IPS-15b (cell line): ENCODE results near the gene NRF1.

Experiments
- H3K27me3 ChIP-seq: one replicate; pipeline ENCODE4 v1.6.1; 2013; ENCODE audit warnings: low read length; ENCODE audit not compliant: control insufficient read depth, insufficient read depth
- H3K36me3 ChIP-seq: one replicate; pipeline ENCODE4 v1.6.1; 2013; ENCODE audit warnings: low read length; ENCODE audit not compliant: control insufficient read depth, insufficient read depth
- H3K4me1 ChIP-seq: one replicate; pipeline ENCODE4 v1.6.1; 2013; ENCODE audit warnings: mild to moderate bottlenecking, low read length; ENCODE audit not compliant: control insufficient read depth, insufficient read depth
- H3K4me3 ChIP-seq: one replicate; pipeline ENCODE4 v1.5.1; 2013; ENCODE audit warnings: low read depth, low read length
- H3K9ac ChIP-seq: one replicate; pipeline ENCODE4 v1.6.1; 2013; ENCODE audit warnings: low read depth, mild to moderate bottlenecking, low read length
- H3K9me3 ChIP-seq: one replicate; pipeline ENCODE4 v1.6.1; 2013; ENCODE audit warnings: mild to moderate bottlenecking, low read length; ENCODE audit not compliant: control insufficient read depth, insufficient read depth

The NRF1 gene

DNA sequence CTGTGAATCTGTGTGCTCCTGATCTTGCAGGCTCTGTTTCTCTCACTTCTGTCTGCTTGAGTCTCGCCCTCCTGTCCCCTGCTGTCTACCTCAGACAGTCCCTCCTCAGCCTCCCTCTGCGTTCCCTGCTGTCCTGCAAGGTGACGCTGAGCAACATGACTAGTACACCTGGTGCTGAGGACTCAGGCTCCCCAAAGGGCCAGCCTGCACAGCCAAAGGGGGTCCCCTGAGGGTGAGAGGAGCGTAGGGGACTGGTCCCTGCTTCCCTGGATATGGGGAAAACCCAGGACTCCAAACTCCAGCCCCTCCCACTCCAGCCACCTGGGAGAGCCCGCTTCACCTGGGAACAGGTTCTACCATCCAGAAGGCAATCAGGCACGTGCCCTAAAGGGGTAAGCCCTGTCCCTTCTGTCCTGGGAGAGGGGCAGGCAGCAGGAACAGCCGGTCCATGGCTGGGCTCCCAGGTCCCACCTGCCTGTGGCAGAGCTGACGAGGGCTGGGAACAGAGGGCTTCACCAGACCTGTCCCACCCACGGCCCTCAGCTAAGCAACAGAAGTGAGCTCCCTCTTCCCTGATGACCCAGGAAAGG, 184.8 kb downstream of the NRF1 start:
- H3K4me3 ChIP-seq: no peak overlapping the region
- no peaks in the 10 kb centered on the region for H3K36me3 ChIP-seq
- H3K4me1 ChIP-seq: peaks cover 11% of the 10 kb centered on the region
- H3K9ac ChIP-seq: no peak overlapping the region
- peaks cover 5% of the 10 kb centered on the region for H3K27me3 ChIP-seq
- H3K9me3 ChIP-seq: no peaks in the 10 kb centered on the region

DNA sequence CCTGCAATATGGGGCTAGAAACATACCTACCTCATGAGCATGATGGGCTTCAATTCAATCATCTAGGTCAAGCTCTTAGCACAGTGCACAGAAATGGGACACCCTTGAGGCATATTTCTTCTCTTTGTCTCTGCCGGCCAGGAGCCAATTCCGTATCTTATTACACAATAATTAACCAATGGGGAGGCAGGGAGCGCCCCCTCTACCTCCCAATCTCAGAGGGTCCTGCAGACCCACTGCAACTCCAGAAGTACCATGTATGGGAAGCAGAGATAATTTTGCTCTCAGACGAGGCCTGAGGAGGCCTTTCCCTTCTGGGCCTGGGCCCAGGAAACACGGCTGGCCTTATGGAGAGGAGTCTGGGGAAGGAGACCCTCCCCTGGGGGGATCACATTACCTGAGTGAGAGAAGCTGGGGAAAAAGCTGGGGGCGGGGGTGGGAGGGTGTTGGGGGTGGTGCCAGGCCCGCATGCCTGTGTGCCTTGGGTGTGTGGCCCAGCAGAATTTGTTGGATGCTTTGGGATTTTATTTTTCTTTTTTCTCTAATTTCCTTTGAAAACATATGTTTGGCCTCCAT, 185.8 kb downstream of the NRF1 start:
- Histone ChIP-seq H3K9ac (no peak overlapping the region), H3K27me3 (peaks cover 2% of the 10 kb centered on the region), H3K9me3 (no peaks in the 10 kb centered on the region), H3K4me1 (peaks cover 18% of the 10 kb centered on the region), H3K4me3 (no peak overlapping the region), H3K36me3 (no peaks in the 10 kb centered on the region)

DNA sequence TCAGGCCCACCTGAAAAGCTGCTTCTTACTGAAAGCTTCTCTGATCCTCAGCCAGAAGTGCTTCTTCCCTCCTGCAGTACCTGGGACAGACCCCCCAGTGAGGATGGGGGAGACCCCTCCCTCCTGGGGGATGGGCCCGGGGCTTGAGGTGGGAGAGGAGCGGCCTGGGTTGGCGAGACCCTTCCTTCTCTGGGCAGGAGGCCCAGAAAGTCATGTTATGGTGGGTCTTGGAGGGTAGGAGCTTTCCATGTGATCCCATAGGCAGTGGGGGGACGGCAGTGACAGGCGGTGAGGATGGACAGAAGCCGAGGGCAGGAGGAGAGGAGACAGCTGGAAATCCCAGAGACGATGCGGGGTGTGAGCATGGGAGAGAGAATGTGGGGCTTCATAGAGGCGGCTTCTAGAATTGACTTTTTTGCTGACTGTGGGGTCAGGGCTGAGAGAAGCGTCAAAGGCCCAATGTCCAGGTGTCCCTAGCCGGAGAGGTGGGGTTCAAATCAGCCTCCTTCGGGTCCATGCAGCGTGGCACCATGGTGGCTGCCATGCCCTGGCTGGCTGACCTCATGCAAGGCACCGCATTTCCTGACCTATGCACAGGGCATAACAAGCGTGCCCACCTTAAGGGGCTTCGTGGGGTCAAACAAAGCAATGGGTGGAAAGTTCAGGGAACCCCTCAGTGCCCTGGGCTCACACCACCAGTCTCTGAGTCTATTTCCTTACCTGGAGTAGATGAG, 187.3 kb downstream of the NRF1 start:
- Histone ChIP-seq H3K36me3 (no peaks in the 10 kb centered on the region), H3K4me3 (no peak overlapping the region), H3K9me3 (no peaks in the 10 kb centered on the region), H3K4me1 (peaks cover 17% of the 10 kb centered on the region), H3K9ac (no peak overlapping the region), H3K27me3 (peaks cover 2% of the 10 kb centered on the region)

GRCh38 chr7:129799350-129799955, 187.9 kb downstream of the NRF1 start:
- Histone ChIP-seq H3K36me3 (no peaks in the 10 kb centered on the region), H3K9me3 (no peaks in the 10 kb centered on the region), H3K9ac (no peak overlapping the region), H3K4me3 (no peak overlapping the region), H3K4me1 (peaks cover 17% of the 10 kb centered on the region), H3K27me3 (no peaks in the 10 kb centered on the region)

DNA sequence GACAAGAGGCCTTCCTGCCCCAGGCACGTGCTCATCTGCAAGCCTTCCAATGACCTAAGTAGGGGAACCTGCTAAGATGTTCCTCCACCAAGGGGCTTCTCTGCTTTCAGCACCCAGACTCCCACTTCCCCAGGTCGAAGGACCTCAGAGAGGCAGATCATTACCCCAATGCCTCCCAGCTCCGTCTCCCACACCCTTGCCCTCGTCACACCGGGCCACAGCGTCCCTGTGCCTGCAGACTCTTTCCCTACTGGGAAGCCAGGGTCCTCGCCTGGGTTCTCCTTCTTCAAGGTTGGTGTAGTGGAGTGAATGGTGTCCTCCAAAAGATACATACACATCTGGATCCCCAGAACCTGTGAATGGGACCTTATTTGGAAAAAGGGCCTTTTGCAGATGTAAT, 189.4 kb downstream of the NRF1 start:
- Histone ChIP-seq H3K4me1 (peaks cover 17% of the 10 kb centered on the region), H3K9me3 (no peaks in the 10 kb centered on the region), H3K27me3 (no peaks in the 10 kb centered on the region), H3K4me3 (no peak overlapping the region), H3K36me3 (no peaks in the 10 kb centered on the region), H3K9ac (no peak overlapping the region)

DNA sequence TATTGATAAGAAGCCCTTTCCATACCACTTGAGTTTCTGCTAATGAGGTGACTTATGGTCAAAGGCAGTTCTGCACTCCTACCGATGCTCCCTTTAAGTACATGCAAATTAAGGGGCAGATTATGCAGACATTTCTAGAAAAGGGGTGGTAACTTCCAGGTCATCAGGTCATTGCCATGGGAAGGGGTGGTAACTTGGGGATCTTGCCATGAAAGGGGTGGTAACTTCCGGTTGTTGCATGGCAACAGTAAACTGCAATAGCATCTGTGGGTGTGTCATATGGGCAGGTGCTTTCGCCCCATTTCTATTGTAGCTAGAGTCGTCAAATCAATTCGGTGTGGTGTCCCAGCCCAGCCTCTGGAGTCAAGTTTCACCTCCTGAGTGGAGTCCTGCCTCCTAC, 190.4 kb downstream of the NRF1 start:
- Histone ChIP-seq H3K9me3 (no peaks in the 10 kb centered on the region), H3K4me1 (peaks cover 17% of the 10 kb centered on the region)

GRCh38 chr7:129803546-129804081, 192.1 kb downstream of the NRF1 start:
- Histone ChIP-seq H3K9me3 (no peaks in the 10 kb centered on the region), H3K27me3 (no peaks in the 10 kb centered on the region), H3K9ac (no peak overlapping the region), H3K4me1 (peaks cover 9% of the 10 kb centered on the region), H3K36me3 (no peaks in the 10 kb centered on the region), H3K4me3 (no peak overlapping the region)

More for the DNA sequence above, 190.4 kb downstream of the NRF1 start:
- Histone ChIP-seq H3K27me3 (no peaks in the 10 kb centered on the region), H3K4me3 (no peak overlapping the region), H3K9ac (no peak overlapping the region), H3K36me3 (no peaks in the 10 kb centered on the region)

- H3K9ac ChIP-seq: no peak overlapping the region
- peaks cover 9% of the 10 kb centered on the region for H3K4me1 ChIP-seq
- H3K36me3 ChIP-seq: no peaks in the 10 kb centered on the region
- no peaks in the 10 kb centered on the region for H3K27me3 ChIP-seq
- no peak overlapping the region for H3K4me3 ChIP-seq
- H3K9me3 ChIP-seq: no peaks in the 10 kb centered on the region
Measured at GRCh38 chr7:129804111-129804889, 192.8 kb downstream of the NRF1 start.

DNA sequence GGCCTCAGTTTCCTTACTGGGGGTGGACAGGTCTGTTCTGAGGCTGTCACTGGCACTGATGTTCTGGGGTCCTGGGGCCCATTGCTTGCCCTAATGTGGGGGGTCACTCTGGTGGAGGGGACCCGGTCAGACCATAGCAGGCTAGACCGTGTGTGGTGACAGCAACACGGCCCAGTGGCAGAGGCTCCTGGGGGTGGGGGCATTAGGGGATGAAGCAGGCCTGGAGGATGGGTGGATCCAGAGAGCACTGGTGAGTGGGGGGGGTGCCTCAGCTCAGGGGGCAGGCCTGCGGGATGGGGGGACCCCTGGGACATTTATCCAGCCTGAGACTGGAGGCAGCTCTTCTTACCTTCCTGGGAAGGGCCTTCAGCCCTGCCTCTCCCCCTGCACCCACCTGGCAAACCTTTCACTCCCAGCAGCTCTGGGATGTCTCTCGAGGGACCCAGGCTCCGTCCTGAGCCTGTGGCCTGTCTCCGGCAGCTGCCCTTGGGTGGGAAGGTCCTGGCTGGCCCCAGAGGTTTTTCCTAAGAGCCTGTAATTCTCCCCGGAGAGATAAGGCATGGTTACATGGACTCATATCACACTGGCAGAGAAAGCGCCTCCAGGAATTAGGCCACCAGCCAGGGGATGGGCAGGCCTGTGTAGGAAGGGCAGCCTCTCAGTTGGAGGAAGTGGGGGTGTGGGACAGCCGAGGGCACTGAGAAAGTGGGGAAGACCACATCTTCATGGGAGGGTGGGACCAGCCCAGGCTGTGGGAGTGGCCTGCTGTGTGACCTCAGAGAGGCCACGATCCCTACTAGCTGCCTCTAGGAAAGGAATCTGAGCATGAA, 193.6 kb downstream of the NRF1 start:
- no peaks in the 10 kb centered on the region for H3K27me3 ChIP-seq
- H3K9me3 ChIP-seq: no peaks in the 10 kb centered on the region
- H3K36me3 ChIP-seq: no peaks in the 10 kb centered on the region
- H3K4me1 ChIP-seq: peaks cover 9% of the 10 kb centered on the region
- no peak overlapping the region for H3K9ac ChIP-seq
- H3K4me3 ChIP-seq: no peak overlapping the region
